HG02852 (cell line): ENCODE data around the gene HCFC1R1.
"Not testable (repeated sequence)": the region's sequence is repeated elsewhere in the genome, so short reads cannot be mapped to it uniquely, and the experiment has no call there.

Experiments
- ATAC-seq: cut with Tn5 transposase; IDR thresholded peaks from one replicate; pipeline ENCODE4 v1.9.1; 2021; ENCODE audit warnings: mild to moderate bottlenecking, moderate library complexity; ENCODE audit not compliant: unreplicated experiment

The HCFC1R1 gene

GRCh38 chr16:3023669-3024478, at the start of gene HCFC1R1, which contains the start of gene THOC6:
Gene HCFC1R1, minus strand, starts transcription at chr16:3023942. Its CDS starts 1 bp downstream, at chr16:3023941.
Gene THOC6, plus strand, starts transcription at chr16:3024035. Its CDS starts 292 bp downstream, at chr16:3024327.
- peak; percentile 72 for ATAC-seq

- no peak for ATAC-seq
Observed at GRCh38 chr16:3073448-3073847, 49.7 kb upstream of the HCFC1R1 start.

GRCh38 chr16:3072576-3073263, 49.0 kb upstream of the HCFC1R1 start:
- ATAC-seq, result not testable (repeated sequence)

GRCh38 chr16:3072148-3072547, 48.4 kb upstream of the HCFC1R1 start:
- ATAC-seq, result not testable (repeated sequence)

- no peak for ATAC-seq
Observed at GRCh38 chr16:3071655-3072054, 47.9 kb upstream of the HCFC1R1 start.

- ATAC-seq, result no peak
Observed at GRCh38 chr16:3070608-3071111, 46.9 kb upstream of the HCFC1R1 start.

- ATAC-seq, result not testable (repeated sequence)
Observed at GRCh38 chr16:3069146-3069545, 45.4 kb upstream of the HCFC1R1 start.

GRCh38 chr16:3068487-3068886, 44.7 kb upstream of the HCFC1R1 start:
- no peak for ATAC-seq

GRCh38 chr16:3066440-3066748, 42.7 kb upstream of the HCFC1R1 start:
- no peak for ATAC-seq

- no peak for ATAC-seq
Observed at GRCh38 chr16:3065742-3066439, 42.1 kb upstream of the HCFC1R1 start.

GRCh38 chr16:3065069-3065741, 41.5 kb upstream of the HCFC1R1 start, which contains the start of gene IL32:
Gene IL32, plus strand, starts transcription at chr16:3065640. Its CDS starts 172 bp downstream, at chr16:3065812.
- ATAC-seq, result no peak

- no peak for ATAC-seq
Observed at GRCh38 chr16:3063625-3064386, 40.1 kb upstream of the HCFC1R1 start.

GRCh38 chr16:3062553-3062952, 38.8 kb upstream of the HCFC1R1 start:
- no peak for ATAC-seq

GRCh38 chr16:3060339-3061127, 36.8 kb upstream of the HCFC1R1 start:
- ATAC-seq, result no peak

GRCh38 chr16:3059723-3060242, 36.0 kb upstream of the HCFC1R1 start:
- ATAC-seq, result no peak

- peak; percentile 72 for ATAC-seq
Observed at GRCh38 chr16:3059041-3059722, 35.4 kb upstream of the HCFC1R1 start.

- peak; percentile 40 for ATAC-seq
Observed at GRCh38 chr16:3058139-3059030, 34.6 kb upstream of the HCFC1R1 start.
